HepG2 (cell line): ENCODE results near the gene MOSPD2. TPM values are rescaled to one million over a fixed set of nuclear protein-coding genes. Genes with fewer than 3 reads are reported as not detected.

Experiments
- LCORL ChIP-seq, 2 experiments: fragments of 450-650 bp in 1 of 2; sonication (generic) in 1 of 2; formaldehyde crosslinking in 1 of 2; IDR thresholded peaks; 2 replicates each; pipeline versions ENCODE4 v1.5.0 to v1.6.1; 2017 to 2020; ENCODE audit warnings: antibody characterized with exemption in 1 of 2, missing genetic modification reagents in 1 of 2
- NPAS2 ChIP-seq: sonication (generic); formaldehyde crosslinking; IDR thresholded peaks from 2 replicates; pipeline ENCODE4 v1.8.0; 2022; ENCODE audit warnings: mild to moderate bottlenecking, missing genetic modification reagents, borderline replicate concordance
- PTBP1 ChIP-seq: fragments of 200-400 bp; formaldehyde crosslinking; IDR thresholded peaks from 2 replicates; pipeline ENCODE4 v1.6.1; 2018; ENCODE audit warnings: low read length, low read depth; ENCODE audit not compliant: poor library complexity, severe bottlenecking
- RNF2 ChIP-seq: fragments of 450-650 bp; conservative IDR thresholded peaks from 2 replicates; pipeline ENCODE4 v1.6.1; 2016; ENCODE audit warnings: low read depth
- SNAPC2 ChIP-seq: sonication (generic); formaldehyde crosslinking; IDR thresholded peaks from 2 replicates; pipeline ENCODE4 v1.8.1; 2022; ENCODE audit warnings: mild to moderate bottlenecking, missing genetic modification reagents
- ZNF225 ChIP-seq: sonication (generic); formaldehyde crosslinking; IDR thresholded peaks from 2 replicates; pipeline ENCODE4 v1.4.0; 2020; ENCODE audit warnings: mild to moderate bottlenecking, missing genetic modification reagents
- ZNF3 ChIP-seq: IDR thresholded peaks from 2 replicates; pipeline ENCODE4 v1.7.0; 2017; ENCODE audit warnings: inconsistent platforms
- ZNF747 ChIP-seq: sonication (generic); formaldehyde crosslinking; IDR thresholded peaks from 2 replicates; pipeline ENCODE4 v1.8.1; 2023; ENCODE audit warnings: missing genetic modification reagents, mild to moderate bottlenecking, borderline replicate concordance
- ZNF883 ChIP-seq: sonication (generic); formaldehyde crosslinking; IDR thresholded peaks from 2 replicates; pipeline ENCODE4 v1.5.1; 2020; ENCODE audit warnings: mild to moderate bottlenecking, missing genetic modification reagents; ENCODE audit errors: not compliant biosample characterization
- ZSCAN29 ChIP-seq: sonication (generic); formaldehyde crosslinking; conservative IDR thresholded peaks from 2 replicates; pipeline ENCODE4 v1.4.0; 2020; ENCODE audit warnings: mild to moderate bottlenecking, missing genetic modification reagents
- polyA plus RNA-seq, 8 experiments: library from polyadenylated mRNA; depleted of rRNA in 3 of 8; stranded (reverse) in 7 of 8; unstranded in 1 of 8; fragments of >200 nt; fragmentation: Illumina TruSeq in 4 of 8; extraction: Trizol in 4 of 8; gene quantifications; 2 replicates each; pipeline versions ENCODE4 v1.2.1 to v1.2.3, GENCODE V29; 2011 to 2016; ENCODE audit warnings: low read depth in 4 of 8, missing spikeins in 1 of 8, mixed read lengths in 1 of 8; ENCODE audit not compliant: insufficient read depth in 1 of 8
- total RNA-seq, 5 experiments: library from RNA; depleted of rRNA; stranded (reverse); fragments of >200 nt; fragmentation: Illumina TruSeq; extraction: Trizol; gene quantifications; 2 replicates each; pipeline ENCODE4 v1.2.3, GENCODE V29; 2016; ENCODE audit warnings: low read depth in 1 of 5
- TF ChIP-seq, protein P1 (sequence below): sonication (generic); formaldehyde crosslinking; IDR thresholded peaks from 2 replicates; pipeline ENCODE4 v1.5.1; 2020; ENCODE audit warnings: missing genetic modification reagents, mild to moderate bottlenecking, borderline replicate concordance
- TF ChIP-seq, protein P2 (sequence below): sonication (generic); formaldehyde crosslinking; IDR thresholded peaks from 2 replicates; pipeline ENCODE4 v1.5.0; 2020; ENCODE audit warnings: mild to moderate bottlenecking, missing genetic modification reagents
- TF ChIP-seq, protein P3 (sequence below): sonication (generic); formaldehyde crosslinking; IDR thresholded peaks from 2 replicates; pipeline ENCODE4 v1.5.1; 2020; ENCODE audit warnings: mild to moderate bottlenecking, missing genetic modification reagents, borderline replicate concordance
- TF ChIP-seq, protein P4 (sequence below): IDR thresholded peaks from 2 replicates; pipeline ENCODE4 v1.6.1; 2018; ENCODE audit warnings: missing genetic modification reagents
- TF ChIP-seq, protein P5 (sequence below): sonication (generic); formaldehyde crosslinking; IDR thresholded peaks from 2 replicates; pipeline ENCODE4 v1.5.1; 2020; ENCODE audit warnings: mild to moderate bottlenecking, missing genetic modification reagents
- TF ChIP-seq, protein P6 (sequence below): conservative IDR thresholded peaks from 2 replicates; pipeline ENCODE4 v1.6.1; 2018; ENCODE audit warnings: missing genetic modification reagents

The MOSPD2 gene
- total and polyA plus RNA-seq, 2 of the 13 experiments (the other 11 are each of a cell fraction or from before 2014, with no cell fraction given): 4.8 to 7.0 TPM

DNA sequence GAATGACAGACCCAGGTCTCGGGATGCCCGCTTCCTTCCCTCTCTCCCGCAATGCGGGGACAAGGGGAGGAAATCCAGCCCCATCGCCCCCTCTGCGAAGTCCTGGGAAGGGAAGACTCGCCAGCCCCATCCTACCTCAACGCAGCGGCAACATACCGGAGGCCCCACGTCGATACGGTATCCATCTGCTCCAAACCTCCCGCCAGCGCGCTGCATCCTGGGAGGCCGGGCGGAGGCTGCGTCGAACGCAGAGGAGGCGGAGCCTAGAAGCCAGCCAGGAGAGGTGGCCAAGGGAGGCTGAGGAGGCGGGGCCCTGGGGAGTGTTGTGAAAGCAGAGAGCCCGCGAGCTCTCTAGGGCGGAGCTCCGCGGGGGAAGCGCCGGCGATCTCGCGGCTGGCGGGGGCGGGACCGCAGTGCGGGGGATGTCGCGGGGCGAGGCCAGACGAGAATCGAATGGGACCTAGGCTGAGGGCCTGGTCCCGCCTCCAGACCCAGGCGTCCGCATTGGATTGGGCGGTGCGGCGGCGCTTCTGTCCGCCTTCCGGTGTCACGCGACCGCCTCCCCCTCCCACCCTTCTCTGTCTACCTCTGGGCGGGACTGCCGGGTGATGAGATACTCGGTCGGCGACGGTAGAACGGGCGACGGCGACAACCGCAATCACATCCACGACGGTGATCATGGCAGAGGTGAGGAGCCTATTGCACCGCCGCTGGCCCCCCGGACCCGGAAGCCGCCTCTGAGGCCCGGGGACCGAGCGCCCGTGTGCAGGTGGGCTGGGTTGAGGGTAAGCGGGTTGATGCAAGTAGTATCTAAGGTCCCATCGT is at the start of gene MOSPD2, which contains the start of gene FANCB (continued):
- TF ChIP-seq, protein P1, sequence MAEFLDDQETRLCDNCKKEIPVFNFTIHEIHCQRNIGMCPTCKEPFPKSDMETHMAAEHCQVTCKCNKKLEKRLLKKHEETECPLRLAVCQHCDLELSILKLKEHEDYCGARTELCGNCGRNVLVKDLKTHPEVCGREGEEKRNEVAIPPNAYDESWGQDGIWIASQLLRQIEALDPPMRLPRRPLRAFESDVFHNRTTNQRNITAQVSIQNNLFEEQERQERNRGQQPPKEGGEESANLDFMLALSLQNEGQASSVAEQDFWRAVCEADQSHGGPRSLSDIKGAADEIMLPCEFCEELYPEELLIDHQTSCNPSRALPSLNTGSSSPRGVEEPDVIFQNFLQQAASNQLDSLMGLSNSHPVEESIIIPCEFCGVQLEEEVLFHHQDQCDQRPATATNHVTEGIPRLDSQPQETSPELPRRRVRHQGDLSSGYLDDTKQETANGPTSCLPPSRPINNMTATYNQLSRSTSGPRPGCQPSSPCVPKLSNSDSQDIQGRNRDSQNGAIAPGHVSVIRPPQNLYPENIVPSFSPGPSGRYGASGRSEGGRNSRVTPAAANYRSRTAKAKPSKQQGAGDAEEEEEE (CRISPR knock-in tag): no peak
- TF ChIP-seq NPAS2 (CRISPR knock-in tag) (no peak), RNF2 (no peak), ZSCAN29 (CRISPR knock-in tag) (no peak), ZNF225 (no peak), ZNF3 (CRISPR knock-in tag) (no peak), ZNF883 (no peak), LCORL (IDR thresholded peaks at IDR 0.05) (no peak), LCORL (CRISPR knock-in tag; IDR thresholded peaks at IDR 0.05) (no peak), SNAPC2 (CRISPR knock-in tag) (no peak), PTBP1 (no peak), ZNF747 (CRISPR knock-in tag) (no peak)
- TF ChIP-seq, protein P2, sequence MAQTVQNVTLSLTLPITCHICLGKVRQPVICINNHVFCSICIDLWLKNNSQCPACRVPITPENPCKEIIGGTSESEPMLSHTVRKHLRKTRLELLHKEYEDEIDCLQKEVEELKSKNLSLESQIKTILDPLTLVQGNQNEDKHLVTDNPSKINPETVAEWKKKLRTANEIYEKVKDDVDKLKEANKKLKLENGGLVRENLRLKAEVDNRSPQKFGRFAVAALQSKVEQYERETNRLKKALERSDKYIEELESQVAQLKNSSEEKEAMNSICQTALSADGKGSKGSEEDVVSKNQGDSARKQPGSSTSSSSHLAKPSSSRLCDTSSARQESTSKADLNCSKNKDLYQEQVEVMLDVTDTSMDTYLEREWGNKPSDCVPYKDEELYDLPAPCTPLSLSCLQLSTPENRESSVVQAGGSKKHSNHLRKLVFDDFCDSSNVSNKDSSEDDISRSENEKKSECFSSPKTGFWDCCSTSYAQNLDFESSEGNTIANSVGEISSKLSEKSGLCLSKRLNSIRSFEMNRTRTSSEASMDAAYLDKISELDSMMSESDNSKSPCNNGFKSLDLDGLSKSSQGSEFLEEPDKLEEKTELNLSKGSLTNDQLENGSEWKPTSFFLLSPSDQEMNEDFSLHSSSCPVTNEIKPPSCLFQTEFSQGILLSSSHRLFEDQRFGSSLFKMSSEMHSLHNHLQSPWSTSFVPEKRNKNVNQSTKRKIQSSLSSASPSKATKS (CRISPR knock-in tag): no peak
- TF ChIP-seq, protein P3, sequence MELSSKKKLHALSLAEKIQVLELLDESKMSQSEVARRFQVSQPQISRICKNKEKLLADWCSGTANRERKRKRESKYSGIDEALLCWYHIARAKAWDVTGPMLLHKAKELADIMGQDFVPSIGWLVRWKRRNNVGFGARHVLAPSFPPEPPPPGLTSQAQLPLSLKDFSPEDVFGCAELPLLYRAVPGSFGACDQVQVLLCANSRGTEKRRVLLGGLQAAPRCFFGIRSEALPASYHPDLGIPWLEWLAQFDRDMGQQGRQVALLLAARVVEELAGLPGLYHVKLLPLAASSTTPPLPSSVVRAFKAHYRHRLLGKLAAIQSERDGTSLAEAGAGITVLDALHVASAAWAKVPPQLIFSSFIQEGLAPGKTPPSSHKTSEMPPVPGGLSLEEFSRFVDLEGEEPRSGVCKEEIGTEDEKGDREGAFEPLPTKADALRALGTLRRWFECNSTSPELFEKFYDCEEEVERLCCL (CRISPR knock-in tag): no peak
- TF ChIP-seq, protein P4, sequence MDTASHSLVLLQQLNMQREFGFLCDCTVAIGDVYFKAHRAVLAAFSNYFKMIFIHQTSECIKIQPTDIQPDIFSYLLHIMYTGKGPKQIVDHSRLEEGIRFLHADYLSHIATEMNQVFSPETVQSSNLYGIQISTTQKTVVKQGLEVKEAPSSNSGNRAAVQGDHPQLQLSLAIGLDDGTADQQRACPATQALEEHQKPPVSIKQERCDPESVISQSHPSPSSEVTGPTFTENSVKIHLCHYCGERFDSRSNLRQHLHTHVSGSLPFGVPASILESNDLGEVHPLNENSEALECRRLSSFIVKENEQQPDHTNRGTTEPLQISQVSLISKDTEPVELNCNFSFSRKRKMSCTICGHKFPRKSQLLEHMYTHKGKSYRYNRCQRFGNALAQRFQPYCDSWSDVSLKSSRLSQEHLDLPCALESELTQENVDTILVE: no peak
- TF ChIP-seq, protein P5, sequence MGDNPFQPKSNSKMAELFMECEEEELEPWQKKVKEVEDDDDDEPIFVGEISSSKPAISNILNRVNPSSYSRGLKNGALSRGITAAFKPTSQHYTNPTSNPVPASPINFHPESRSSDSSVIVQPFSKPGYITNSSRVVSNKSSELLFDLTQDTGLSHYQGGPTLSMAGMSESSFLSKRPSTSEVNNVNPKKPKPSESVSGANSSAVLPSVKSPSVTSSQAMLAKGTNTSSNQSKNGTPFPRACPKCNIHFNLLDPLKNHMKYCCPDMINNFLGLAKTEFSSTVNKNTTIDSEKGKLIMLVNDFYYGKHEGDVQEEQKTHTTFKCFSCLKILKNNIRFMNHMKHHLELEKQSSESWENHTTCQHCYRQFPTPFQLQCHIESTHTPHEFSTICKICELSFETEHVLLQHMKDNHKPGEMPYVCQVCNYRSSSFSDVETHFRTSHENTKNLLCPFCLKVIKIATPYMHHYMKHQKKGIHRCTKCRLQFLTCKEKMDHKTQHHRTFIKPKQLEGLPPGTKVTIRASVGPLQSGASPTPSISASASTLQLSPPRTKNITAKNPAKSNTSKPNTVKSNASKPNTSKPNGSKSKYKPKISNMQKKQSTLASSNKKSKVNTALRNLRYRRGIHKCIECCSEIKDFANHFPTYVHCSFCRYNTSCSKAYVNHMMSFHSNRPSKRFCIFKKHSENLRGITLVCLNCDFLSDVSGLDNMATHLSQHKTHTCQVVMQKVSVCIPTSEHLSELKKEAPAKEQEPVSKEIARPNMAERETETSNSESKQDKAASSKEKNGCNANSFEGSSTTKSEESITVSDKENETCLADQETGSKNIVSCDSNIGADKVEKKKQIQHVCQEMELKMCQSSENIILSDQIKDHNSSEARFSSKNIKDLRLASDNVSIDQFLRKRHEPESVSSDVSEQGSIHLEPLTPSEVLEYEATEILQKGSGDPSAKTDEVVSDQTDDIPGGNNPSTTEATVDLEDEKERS (CRISPR knock-in tag): no peak
- TF ChIP-seq, protein P6, sequence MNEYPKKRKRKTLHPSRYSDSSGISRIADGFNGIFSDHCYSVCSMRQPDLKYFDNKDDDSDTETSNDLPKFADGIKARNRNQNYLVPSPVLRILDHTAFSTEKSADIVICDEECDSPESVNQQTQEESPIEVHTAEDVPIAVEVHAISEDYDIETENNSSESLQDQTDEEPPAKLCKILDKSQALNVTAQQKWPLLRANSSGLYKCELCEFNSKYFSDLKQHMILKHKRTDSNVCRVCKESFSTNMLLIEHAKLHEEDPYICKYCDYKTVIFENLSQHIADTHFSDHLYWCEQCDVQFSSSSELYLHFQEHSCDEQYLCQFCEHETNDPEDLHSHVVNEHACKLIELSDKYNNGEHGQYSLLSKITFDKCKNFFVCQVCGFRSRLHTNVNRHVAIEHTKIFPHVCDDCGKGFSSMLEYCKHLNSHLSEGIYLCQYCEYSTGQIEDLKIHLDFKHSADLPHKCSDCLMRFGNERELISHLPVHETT (CRISPR knock-in tag): no peak
